OCI-LY3 (cell line): ENCODE data around the gene CTNND2.

ENCODE experiments used
- H2AFZ ChIP-seq: fragments of 200-600, 300-600 bp; shearing (Covaris generic); 2 replicates; pipeline ENCODE4 v1.6.0; 2014; ENCODE audit warnings: antibody characterized with exemption, low read depth, low read length
- H3K27ac ChIP-seq: fragments of 200-600, 300-600 bp; sonication (generic); 2 replicates; pipeline ENCODE4 v1.5.1; 2014; ENCODE audit warnings: mild to moderate bottlenecking, low read length, moderate library complexity, mixed read lengths
- H3K27me3 ChIP-seq: fragments of 200-600, 300-600 bp; sonication (generic); 2 replicates; pipeline ENCODE4 v1.6.1; 2014; ENCODE audit warnings: low read depth, low read length, mixed read lengths
- H3K36me3 ChIP-seq: fragments of 200-600, 300-600 bp; sonication (generic); replicated peaks from 2 replicates; pipeline ENCODE3; 2014; ENCODE audit warnings: low read depth, low read length, mixed read lengths
- H3K4me1 ChIP-seq: fragments of 300-600, 200-600 bp; sonication (generic); 2 replicates; pipeline ENCODE4 v1.6.1; 2014; ENCODE audit warnings: low read length, mixed read lengths
- H3K4me2 ChIP-seq: fragments of 200-600, 300-600 bp; sonication (generic); 2 replicates; pipeline ENCODE4 v1.6.1; 2014; ENCODE audit warnings: low read length, mixed read lengths
- H3K4me3 ChIP-seq: fragments of 300-600, 200-600 bp; sonication (generic); 2 replicates; pipeline ENCODE4 v1.5.1; 2014; ENCODE audit warnings: antibody characterized with exemption, mild to moderate bottlenecking, low read length, moderate library complexity
- H3K79me2 ChIP-seq: fragments of 300-600, 200-600 bp; shearing (Covaris generic); 2 replicates; pipeline ENCODE4 v1.6.1; 2014; ENCODE audit warnings: mild to moderate bottlenecking, low read length, mixed read lengths
- H3K9ac ChIP-seq: fragments of 300-600, 200-600 bp; shearing (Covaris generic); 2 replicates; pipeline ENCODE4 v1.6.0; 2014; ENCODE audit warnings: mild to moderate bottlenecking, low read length, moderate library complexity
- H3K9me3 ChIP-seq: fragments of 200-600, 300-600 bp; shearing (Covaris generic); 2 replicates; pipeline ENCODE4 v1.6.1; 2014; ENCODE audit warnings: low read length, mixed read lengths; ENCODE audit not compliant: insufficient read depth
- H4K20me1 ChIP-seq: fragments of 200-600, 300-600 bp; sonication (generic); 2 replicates; pipeline ENCODE4 v1.6.1; 2016; ENCODE audit warnings: low read length, mixed read lengths; ENCODE audit not compliant: insufficient read depth
- EZH2phosphoT487 ChIP-seq: fragments of 200-600 bp; shearing (Covaris generic); IDR thresholded peaks from 2 replicates; pipeline ENCODE4 v1.6.1; 2018; ENCODE audit warnings: antibody characterized with exemption, mixed run types, low read depth
- TF ChIP-seq, protein P1 (sequence below): fragments of 200-600, 300-600 bp; sonication (generic); IDR thresholded peaks from 2 replicates; pipeline ENCODE4 v1.5.1; 2014; ENCODE audit warnings: antibody characterized with exemption, low read length, low read depth

The CTNND2 gene

GRCh38 chr5:11277323-11277722 lies 626.9 kb downstream of the CTNND2 start:
- TF ChIP-seq, protein P1, sequence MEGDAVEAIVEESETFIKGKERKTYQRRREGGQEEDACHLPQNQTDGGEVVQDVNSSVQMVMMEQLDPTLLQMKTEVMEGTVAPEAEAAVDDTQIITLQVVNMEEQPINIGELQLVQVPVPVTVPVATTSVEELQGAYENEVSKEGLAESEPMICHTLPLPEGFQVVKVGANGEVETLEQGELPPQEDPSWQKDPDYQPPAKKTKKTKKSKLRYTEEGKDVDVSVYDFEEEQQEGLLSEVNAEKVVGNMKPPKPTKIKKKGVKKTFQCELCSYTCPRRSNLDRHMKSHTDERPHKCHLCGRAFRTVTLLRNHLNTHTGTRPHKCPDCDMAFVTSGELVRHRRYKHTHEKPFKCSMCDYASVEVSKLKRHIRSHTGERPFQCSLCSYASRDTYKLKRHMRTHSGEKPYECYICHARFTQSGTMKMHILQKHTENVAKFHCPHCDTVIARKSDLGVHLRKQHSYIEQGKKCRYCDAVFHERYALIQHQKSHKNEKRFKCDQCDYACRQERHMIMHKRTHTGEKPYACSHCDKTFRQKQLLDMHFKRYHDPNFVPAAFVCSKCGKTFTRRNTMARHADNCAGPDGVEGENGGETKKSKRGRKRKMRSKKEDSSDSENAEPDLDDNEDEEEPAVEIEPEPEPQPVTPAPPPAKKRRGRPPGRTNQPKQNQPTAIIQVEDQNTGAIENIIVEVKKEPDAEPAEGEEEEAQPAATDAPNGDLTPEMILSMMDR = no peak
- TF ChIP-seq EZH2phosphoT487 = no peak
- H3K4me1 ChIP-seq = no peaks in the 10 kb centered on the region
- no peaks in the 10 kb centered on the region for H3K9me3 ChIP-seq
- no peak overlapping the region for H3K9ac ChIP-seq
- H4K20me1 ChIP-seq = no peaks in the 10 kb centered on the region
- no peak overlapping the region for H3K4me3 ChIP-seq
- no peaks in the 10 kb centered on the region for H3K79me2 ChIP-seq
- H3K27ac ChIP-seq = no peak overlapping the region
- H2AFZ ChIP-seq = no peak overlapping the region
- H3K27me3 ChIP-seq = no peaks in the 10 kb centered on the region
- H3K36me3 ChIP-seq = no peaks in the 10 kb centered on the region
- no peak overlapping the region for H3K4me2 ChIP-seq

DNA sequence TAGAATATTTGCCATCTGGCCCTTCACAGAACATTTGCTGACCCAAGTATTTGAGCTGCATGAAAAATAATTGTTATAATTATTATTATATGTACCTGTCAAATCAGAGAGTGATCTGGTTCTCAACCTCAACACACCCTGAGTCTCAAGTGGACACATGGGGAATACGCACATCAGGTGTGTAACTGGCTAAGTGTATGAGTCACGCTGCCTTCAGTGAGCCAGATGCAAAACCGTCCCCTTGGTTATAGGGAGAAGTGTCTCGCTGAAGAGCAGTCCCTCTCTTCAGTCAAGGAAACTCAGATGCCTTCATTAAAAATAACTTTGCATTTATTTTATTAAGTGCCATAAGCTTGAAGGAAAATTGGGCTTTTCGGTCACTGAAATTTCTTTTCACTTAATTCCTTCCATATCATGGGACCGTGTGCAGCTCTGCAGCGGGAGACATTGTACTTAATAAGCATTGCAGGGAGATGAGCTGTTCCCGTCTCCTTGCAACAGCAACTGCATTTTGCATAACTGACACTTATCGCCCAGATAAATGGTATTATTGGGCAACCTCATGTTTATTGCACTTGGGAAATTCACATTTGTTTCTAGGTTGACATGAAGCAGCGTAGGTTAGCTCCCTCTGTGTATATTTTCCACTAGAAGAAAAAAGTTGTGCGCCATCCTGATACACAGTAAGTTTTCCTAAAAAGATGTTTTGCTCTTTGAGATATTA lies 630.9 kb downstream of the CTNND2 start:
- Histone ChIP-seq H3K27me3 (no peaks in the 10 kb centered on the region), H2AFZ (no peak overlapping the region), H3K4me1 (no peaks in the 10 kb centered on the region), H3K9me3 (no peaks in the 10 kb centered on the region), H3K79me2 (no peaks in the 10 kb centered on the region), H3K27ac (no peak overlapping the region), H4K20me1 (no peaks in the 10 kb centered on the region), H3K4me2 (no peak overlapping the region), H3K36me3 (no peaks in the 10 kb centered on the region), H3K4me3 (no peak overlapping the region), H3K9ac (no peak overlapping the region)
- TF ChIP-seq EZH2phosphoT487 = no peak
- TF ChIP-seq, protein P1 = no peak

DNA sequence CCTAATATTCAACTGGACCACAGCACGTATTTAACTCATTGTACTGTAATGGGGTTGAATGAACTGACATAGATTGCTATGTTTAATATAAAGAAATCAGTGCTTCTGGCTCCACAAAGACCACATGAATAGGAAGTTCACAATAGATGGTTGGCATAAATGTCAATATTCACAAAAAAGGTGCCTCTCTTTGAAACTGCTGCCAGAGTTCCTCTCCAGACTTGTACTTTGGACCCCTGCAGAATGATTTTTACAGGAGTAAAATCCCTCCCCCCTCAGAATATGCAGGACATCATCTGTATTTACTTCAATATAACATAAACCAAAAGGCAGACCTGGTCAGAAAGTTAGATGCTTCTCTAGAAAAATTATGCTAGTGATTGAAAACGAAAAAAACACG lies 634.7 kb downstream of the CTNND2 start:
- H2AFZ ChIP-seq = no peak overlapping the region
- TF ChIP-seq EZH2phosphoT487 = no peak
- TF ChIP-seq, protein P1 = no peak
- H3K4me2 ChIP-seq = no peak overlapping the region
- H3K4me1 ChIP-seq = no peaks in the 10 kb centered on the region
- H3K4me3 ChIP-seq = no peak overlapping the region
- H3K27me3 ChIP-seq = no peaks in the 10 kb centered on the region
- no peaks in the 10 kb centered on the region for H3K79me2 ChIP-seq
- no peaks in the 10 kb centered on the region for H3K36me3 ChIP-seq
- no peak overlapping the region for H3K27ac ChIP-seq
- H3K9ac ChIP-seq = no peak overlapping the region
- H3K9me3 ChIP-seq = no peaks in the 10 kb centered on the region
- no peaks in the 10 kb centered on the region for H4K20me1 ChIP-seq

DNA sequence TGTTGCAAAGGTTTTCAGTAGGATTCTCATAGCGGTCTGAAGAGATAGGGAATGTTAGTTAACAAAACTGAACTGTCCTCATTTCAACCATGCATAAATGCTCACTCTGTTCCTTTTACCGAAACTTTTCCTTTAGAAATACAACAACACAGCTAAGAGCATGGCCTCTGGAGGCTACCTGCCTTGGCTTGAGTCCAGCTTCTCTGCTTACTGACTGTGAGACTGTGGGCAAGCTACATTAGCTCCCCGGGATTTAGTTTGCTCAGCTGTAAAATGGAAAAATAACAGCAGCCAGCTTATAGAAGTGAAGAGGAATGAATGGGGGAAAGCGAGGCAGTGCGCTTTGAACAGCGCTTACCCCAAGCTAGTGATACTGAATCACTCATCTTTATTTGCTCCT lies 635.4 kb downstream of the CTNND2 start:
- Histone ChIP-seq H3K36me3 (no peaks in the 10 kb centered on the region), H3K27me3 (no peaks in the 10 kb centered on the region), H3K4me3 (no peak overlapping the region), H3K27ac (no peak overlapping the region), H3K9me3 (no peaks in the 10 kb centered on the region), H3K9ac (no peak overlapping the region), H2AFZ (no peak overlapping the region), H3K4me2 (no peak overlapping the region), H3K4me1 (no peaks in the 10 kb centered on the region), H4K20me1 (no peaks in the 10 kb centered on the region), H3K79me2 (no peaks in the 10 kb centered on the region)
- TF ChIP-seq, protein P1 = no peak
- TF ChIP-seq EZH2phosphoT487 = no peak
